Ammon's horn (tissue), 1 donor: Measurements from ENCODE around the gene CPT1A.
A peak's percentile ranks its signal among the peaks of the same experiment; 100 is the strongest.

ENCODE experiments used
- DNase-seq: peaks from one replicate; pipeline ENCODE4 v3.0.0-alpha.2; 2016; ENCODE audit warnings: low spot score

The CPT1A gene

DNA sequence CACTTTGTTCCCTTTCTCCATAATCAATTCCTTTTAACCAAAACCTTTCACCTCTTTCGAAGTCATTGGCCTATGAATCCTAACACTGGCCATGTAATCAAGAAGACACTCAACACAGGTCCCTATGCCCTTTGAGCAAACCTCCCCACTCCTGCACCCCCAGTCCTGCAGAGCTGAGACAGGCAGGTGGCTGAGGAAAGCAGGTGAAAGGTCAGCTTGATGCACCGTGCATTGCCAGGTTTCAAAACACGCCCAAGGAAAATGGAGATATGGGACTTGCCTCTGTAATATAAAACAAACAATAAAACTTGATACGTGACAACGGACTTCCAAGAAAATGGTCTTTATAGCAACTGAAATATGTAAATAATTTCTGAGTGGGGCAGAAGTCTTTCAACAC is 10.6 kb downstream of the CPT1A start:
- no peak for DNase-seq

DNA sequence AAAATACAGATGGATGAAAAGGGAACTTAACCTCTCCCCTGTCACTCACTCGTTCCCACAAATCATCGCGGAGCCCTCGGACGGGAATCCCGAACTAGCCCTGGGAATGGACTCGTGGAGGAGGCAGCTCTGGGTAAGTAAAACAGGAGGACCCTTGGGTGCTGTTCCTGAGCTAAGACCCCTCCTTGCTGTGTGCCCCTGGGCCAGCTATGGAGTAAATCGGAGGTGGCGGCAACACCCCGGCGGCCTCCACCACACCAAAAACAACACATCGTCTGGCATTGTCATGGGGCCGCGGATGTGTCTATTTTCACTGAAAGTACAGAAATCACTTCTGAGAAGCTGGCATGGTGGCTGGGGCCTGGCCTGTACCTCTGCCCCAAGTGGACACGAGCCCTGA is 12.1 kb downstream of the CPT1A start:
- no peak for DNase-seq

DNA sequence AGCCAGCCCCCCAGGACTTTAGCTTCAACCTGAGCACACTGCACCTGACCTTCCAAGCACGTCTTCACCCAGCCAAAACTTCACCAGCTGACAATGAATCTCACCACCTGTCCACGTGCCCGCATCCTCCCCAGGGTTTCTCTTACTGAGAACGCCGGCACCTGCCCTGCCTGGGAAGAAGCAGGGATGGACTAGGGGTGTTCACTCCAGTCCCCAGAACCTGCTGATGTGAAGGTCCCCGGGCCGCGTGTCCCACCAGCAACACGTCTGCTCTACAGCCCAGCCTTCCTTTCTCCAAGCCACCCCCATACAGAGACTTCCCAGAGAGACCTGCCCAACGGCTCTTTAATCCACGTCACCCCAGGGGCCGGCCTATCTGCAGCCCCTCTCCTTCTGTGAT is 12.8 kb downstream of the CPT1A start:
- DNase-seq = no peak

DNA sequence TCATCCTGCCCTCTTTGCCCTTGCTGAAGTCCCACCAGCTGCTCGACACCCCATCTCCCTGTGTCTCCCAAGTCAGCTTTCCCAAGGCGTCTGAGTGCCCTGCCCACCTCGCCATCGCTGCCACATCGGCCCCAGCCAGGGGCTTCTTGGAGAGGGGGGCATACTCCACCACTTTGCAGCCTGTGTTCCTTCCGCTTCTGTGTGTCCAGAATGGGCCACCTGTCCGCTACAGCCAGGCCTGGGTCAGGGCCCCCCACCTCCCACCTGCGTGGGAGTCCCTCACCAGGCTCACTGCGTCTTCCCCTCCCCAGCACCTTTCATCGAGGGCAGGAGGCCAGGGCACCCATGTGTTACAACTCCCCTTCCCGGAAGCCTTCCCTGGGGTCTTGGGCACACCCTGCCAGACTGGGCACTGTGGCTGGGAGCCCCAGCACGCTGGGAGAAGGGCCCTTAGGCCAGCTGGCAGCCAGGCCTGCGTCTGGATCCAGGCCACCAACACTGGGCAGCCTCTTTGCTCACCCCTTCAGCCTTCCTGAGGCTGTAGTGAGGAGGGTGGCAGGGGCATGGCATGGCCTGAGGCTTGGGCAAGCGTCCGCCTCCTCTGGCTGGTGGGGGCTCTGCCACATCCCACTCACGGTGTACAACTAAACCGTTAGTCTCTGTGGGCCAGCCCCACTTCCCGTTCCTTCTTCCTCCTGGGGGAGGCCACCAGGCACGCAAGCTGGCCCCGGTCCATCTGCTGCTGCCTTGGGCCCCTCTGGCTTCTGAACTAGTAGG is 13.4 kb downstream of the CPT1A start:
- peak; percentile 46 for DNase-seq

DNA sequence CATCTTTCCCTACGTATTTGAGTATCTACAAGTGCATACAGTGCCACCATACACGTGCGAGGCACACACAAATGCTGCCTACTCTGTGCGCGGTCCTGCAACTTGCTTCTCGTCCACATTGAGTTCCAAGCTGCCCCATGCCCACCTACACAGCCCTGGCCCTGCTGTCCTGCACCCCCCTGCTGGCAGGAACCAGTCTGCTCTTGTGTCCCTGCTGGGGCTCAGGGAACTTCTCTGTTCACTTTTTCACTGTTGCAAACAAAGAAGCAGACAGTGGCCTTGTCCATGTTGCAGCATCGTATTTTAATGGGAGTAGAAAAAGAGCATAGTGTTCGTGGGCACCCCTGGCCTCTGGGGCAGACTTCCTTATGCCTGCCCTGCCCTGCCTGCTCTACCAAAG is 14.0 kb downstream of the CPT1A start:
- DNase-seq = no peak

DNA sequence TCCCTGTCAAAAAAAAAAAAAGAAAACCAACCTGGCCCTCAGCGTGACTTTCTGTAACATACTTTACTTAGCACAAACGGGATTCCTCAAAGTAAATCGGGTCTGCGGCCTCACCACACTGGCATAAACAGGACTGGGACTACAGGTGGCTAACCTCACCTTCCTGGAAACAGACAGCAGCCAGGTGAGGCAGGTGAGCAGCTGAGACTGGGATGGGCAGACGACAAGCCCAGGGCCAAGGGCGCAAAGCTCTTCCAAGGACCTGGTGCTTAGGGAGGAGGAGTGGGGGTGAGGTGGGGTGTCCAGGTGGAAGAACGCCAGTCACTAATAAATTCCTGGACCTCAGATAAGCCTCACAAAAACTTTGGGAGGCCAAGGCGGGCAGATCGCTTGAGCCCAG is 15.0 kb downstream of the CPT1A start:
- DNase-seq = no peak

DNA sequence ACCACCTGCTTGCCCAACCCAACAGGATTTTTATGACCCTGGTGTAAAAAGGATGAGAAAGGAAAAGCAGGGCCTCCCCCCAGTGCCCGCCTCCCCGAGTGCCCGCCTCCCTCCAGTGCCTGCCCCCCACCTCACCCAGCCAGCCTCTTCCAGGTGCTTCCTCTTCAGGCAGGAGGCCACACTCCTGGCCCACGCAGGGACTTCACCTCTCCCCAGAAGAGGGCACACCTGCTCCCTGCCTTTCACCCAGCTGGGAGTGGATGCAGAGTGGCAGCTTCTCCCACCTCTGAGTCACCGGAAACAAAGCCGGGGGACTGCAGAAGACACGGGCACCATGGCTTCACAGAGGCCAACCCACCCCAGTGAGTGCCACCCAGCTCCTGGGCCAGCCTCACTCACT is 16.1 kb downstream of the CPT1A start:
- DNase-seq = no peak

DNA sequence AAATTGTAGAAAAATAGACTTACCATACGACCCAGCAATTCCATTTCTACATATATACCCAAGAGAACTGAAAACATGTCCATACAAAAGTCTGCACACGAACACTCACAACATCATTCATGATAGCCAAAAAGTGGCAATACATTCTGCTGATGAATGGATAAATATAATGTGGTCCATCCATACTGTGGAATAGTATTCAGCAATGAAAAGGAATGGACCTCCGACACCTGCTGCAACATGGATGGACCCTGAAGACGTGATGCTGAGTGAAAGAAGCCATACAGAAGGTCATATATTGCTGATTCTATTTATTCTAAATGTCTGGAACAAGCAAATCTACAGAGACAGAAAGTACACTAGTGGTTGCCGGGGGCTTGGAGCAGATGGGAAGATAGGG is 19.2 kb downstream of the CPT1A start:
- DNase-seq = no peak

DNA sequence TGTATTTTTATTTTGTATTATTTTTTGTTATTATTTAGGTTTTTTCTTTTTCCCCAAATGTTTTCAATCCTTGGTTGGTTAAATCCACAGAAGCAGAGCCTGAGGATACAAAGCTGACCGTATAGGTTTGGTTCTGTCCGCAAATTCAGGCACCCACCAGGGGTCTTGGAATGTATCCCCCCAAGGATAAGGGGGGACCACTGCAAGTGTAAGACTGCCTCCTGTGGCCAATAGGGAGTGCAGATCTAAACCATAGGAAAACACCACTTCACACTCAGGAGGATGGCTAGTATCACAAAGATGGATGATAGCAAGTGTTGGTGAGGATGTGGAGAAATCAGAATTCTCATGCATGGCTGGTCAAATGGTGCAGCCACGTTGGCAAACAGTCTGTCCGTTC is 20.0 kb downstream of the CPT1A start:
- no peak for DNase-seq

DNA sequence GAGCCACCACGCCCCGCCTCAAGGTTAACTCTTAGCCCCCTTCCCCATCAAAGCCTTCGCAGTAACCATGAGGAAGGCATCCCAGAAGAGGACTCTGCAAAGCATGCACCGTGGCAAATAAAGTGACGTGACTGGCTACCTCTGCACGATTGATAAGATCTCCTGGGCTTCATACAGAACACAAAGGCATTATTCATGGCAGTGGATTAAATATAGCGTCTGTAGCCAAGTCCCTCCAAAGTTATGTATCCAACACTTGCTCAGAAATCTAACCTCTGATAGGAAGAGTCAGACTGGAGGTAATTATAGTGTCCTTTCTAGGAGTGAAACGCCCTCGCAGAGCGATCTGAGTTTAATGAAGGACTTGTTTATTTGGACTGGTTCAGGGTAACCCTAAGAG is 22.4 kb downstream of the CPT1A start:
- DNase-seq = no peak

DNA sequence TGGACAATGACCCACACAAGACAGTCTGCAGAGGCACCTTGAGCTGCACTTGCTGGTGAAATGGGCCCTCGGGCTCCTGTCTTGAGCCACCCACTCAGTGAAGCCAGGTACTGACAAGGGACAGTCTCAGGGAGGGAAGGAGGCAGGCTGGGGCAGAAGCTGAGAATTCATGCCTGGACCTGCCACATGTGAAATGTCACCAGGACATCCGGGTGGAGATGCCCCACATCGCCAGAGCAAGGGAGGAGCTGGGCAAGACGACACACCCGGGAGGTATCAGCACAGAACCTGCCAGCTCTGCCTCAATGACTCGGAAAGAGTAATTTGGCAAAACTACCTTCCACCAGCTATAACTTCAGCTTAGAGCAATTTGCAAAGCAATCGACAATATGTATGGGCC is 23.5 kb downstream of the CPT1A start:
- DNase-seq = no peak

DNA sequence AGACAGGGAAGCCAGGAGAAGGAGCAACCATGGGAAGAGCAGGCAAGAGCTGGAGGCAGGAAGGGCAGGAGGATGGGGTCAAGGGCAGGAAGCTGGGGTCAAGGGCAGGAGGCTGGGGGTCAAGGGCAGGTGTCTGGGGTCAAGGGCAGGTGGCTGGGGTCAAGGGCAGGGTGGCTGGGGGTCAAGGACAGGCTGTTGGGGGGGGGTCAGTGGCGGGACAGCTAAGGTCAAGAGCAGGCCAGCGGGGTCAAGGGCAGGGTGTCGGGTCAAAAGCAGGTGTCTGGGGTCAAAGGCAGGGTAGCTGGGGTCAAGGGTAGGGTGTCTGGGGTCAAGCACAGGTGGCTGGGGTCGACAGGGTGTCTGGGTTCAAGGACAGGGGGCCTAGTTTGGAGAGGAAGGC is 24.2 kb downstream of the CPT1A start:
- DNase-seq = no peak

DNA sequence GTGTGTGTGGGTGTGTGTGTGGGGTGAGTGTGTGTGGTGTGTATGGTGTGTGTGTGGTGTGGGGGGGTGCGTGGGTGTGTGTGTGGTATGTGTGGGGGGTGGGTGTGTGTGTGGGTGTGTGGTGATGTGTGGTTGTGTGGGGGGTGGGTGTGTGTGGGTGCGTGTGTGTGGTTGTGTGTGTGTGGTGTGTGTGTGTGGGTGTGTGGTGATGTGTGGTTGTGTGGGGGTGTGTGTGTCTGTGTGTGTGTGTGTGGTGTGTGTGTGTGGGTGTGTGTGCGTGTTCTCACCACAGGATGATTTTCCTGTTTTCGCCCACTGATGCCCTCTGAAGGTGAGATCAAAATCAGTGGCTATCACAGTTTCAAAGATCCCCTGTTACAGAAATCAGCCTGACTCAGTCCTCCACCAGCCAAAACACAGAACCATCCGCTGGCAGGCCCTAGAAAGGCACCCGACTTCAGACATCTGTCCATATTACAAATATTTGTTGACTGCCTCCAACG is 24.7 kb downstream of the CPT1A start:
- DNase-seq = no peak

DNA sequence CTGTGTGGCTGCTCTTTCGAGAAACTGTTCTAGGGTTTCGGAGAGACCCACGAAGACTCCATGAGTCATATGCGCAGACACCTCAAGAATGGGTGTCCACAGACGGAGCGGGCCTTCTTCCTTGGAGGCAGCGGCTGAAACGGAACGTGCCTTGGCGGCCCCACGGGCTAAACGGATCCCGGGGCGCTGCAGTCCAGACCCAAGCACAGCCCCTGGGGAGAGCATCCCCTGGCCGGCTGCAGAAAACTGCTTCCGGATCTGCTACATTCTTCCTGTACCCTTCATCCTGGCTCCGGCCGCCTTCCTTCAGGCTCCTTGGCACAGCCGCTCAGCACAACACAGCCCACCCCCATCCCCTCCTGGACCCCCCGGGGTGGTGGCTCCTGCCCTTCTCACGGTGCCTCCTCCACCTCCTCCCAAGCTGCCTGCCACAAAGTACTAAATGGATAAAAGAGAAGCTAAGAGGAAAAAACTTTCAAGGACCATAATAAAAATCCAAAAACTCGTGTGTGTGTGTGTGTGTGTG is 25.4 kb downstream of the CPT1A start:
- DNase-seq = no peak

DNA sequence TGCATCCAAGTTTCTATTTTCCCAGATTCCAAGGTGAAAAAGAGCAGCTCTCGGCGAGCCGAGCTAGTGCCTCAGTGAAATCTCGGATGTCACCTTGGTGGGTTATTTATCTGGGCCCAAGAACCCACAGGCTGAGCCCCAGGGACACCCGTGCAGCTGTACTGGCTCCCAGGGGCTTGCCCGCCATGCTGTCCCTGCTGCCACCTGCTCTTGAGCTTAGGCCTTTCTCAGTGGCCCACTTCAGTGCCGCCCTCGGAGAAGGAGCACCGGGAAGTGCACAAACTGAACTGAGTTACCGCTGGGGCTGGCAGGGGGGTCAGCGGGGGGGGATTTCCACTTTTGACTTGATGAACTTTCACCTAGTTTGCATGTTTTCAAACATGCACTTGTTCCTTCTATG is 27.9 kb downstream of the CPT1A start:
- DNase-seq = no peak

DNA sequence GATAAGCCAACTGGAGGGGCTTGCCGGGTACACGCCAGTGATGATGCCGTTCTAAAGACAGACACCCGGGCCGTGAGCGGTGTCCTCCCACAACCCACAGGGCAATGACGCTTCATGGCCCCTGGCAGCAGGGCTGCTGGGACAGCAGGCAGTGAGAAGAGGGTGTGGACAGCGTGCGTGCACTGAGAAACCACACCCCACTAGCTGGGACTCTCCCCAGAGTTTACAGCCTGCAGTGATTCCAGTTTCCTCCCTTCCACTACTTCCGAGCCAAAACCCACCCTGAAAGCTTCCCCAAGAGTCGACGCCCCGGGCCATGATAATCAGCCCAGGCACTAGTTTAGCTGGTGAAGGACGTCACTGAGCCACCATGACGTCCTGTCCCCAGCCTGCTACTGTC is 29.2 kb downstream of the CPT1A start:
- DNase-seq = no peak

DNA sequence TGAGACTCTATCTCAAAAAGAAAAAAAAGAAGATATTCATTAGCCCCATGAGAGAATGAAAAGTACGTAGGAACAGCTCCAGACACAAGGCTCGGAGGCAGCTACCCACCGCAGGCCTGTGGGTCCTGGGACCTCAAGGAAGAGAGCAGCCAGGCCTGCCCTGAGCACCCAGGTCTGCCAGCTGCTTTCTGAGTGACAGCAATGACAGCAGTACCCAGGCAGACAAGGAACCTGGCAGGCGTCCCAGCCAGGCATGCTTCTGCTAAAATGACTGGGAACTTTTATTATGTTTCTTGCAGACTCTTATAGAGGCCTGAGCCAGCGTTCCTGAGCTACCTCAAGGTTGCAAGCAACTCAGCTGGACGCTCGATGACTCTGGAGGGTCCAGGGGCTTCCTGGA is 31.6 kb downstream of the CPT1A start:
- peak; percentile 54 for DNase-seq

DNA sequence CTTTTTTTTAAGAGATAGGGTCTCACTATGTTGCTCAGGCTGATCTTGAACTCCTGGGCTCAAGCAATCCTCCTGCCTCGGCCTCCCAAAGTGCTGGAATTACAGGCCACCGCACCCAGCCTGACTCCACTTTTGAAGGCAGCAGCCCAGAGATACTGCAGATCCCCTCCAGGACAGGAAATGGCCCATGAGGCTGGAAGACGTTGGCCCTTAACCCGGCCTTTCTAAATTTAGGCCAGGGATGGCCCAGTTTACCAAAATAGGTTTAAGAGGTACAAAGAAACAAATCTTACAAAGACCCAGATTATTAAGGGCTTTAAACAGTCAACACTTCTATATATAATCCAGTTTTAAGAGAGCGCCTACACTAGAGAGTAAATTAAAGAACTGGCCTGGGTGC is 32.2 kb downstream of the CPT1A start:
- DNase-seq = no peak

DNA sequence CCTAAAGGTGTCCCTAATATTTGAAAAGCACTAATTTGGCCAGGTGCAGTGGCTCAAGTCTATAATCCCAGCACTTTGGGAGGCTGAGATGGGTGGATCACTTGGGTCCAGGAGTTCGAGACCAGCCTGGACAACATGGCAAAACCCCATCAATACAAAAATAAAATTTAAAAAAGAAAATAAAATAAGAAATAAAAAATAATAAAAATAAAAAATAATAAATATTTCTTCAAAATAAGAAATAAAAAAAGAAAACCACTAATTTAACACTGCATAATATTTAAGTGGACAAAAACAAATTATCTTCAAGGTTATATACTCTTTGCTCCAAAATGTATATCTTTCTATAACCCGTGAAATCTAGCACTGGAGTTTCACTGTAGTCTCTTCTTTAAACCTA is 32.9 kb downstream of the CPT1A start:
- DNase-seq = no peak

DNA sequence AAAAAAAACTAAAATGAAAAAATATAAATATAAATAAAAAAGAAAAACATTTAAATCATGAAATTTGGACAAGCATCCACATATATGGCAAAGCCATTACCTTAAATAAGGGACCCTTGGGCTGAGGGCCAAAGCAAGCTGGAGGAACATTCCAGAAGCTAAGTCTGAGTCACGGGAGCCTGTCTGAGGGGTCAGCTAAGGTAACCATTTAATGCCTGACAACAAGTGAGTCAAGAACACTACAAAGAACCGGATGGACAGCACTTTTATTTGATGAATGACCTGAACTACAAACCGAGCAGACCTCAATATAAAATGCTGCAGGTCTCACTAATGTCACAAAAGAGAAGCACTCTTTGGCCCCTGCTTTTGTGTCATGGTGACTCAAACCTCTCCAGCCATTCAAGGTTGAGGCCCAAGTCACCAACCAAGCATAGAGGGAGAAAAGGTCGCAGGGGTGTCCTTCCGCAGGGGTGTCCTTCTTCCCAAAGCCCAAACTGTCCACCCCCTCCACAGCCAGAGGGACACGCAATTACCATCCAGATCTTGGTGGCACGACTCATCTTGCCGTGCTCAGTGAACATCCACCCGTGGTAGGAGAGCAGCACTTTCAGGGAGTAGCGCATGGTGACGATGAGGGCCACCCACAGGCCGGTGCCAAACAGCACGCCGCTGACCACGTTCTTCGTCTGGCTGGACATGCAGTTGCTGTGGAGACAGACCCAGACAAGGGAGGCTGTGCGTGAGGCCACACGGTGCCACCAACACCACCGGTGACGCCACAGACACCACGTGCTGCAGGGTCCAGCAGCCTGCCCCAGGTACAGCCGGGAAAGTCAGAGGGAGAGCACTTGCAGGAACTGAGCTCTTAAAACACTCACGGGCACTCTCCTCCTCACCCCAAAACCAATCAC is 34.5 kb downstream of the CPT1A start:
- DNase-seq = no peak

DNA sequence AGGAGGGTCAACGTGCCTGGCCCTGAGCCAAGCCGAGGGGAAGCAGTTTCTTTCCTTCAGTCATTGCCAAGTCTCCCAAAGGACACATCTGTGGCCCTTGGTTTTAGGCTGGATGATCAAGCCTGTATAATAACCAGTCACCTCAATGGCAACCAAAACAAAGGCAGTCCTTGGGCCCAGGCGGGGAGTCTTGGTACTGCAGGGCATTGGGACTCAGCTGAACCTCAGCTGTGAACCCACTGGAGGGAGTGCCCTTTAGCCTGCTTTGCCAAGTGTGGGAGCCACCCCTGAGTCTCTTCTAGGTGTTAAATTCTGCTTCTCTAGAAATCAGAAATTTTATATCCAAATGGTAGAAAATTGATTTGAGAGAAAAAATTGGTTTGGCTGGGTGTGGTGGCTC is 36.9 kb downstream of the CPT1A start:
- no peak for DNase-seq

DNA sequence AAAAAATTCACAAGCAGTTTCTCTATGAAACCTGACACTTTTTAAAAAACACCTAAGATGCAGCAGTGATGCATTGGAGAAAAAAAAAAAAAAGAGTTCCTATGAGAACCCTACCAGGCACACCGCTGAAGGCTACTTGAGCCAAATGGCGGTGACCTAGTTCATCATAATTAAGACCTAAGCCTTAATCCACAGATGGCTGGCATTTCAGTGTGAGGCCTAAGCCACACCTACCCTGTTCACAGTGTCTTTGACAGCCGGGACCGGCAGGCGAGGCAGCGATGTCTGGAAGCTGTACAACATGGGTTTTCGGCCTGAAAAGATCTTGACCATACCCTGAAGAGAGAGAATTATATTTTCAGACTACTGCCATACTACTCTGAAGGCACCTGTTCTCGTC is 38.0 kb downstream of the CPT1A start:
- DNase-seq = no peak

DNA sequence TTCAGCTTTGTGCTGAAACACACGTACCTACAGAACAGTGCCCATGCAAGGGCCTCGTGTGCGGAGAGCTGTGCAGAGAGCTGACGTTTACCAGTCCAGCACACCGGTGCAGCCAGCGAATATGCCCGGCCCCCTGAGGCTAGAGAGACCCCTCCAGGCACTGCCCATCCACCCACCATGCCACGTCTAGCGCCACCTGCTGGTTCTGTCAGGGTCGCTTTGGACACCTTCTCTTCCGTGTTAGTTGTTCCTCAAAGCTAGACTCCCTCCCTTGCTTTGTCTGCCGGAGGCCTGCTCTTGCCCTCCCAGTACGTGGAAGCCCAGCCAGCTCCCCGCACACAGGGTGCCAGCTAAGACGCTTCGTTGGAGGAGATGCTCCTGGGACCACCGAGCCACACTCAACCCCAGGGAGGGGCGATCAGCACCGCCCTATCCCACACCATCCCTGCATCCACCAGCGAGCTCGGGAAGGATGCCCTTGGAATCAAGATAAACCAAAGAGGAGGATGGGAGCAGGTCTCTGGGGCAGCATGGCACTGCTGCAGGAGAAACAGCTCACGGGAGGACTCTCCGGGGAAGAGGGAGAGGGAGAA is 43.4 kb downstream of the CPT1A start:
- no peak for DNase-seq
